ENCODE measurements around the gene RGS14. TPM values are rescaled to one million over a fixed set of nuclear protein-coding genes. Genes with fewer than 3 reads are reported as not detected.

The RGS14 gene
- polyA plus RNA-seq, 4 donors = 12.8 to 31.3 (median 20.6) TPM

- FAIRE-seq = no peak
- 44 to 71% (median 54%) methylated on average over 3 of the region's 3 CpGs for WGBS, 3 donors
- Histone ChIP-seq H3K4me1 (ENCODE audit: control insufficient read depth in 3 of 3, insufficient read depth in 2 of 3, low read depth in 1 of 3, low read length in 2 of 3) (peaks cover 9 to 12% (median 9%) of the 10 kb centered on the region in 3 donors), H3K4me3 (ENCODE audit: low read depth in 1 of 3, low read length in 3 of 3) (no peak overlapping the region), H3K27me3 (ENCODE audit: control insufficient read depth in 3 of 3, insufficient read depth in 3 of 3, low read length in 3 of 3) (no peaks in the 10 kb centered on the region), H3K27ac (ENCODE audit: low read depth in 1 of 3, low read length in 2 of 3) (no peak overlapping the region), H3K9me3 (ENCODE audit: control insufficient read depth in 2 of 2, insufficient read depth in 1 of 2, low read depth in 1 of 2, low read length in 1 of 2) (no peaks in the 10 kb centered on the region), H3K36me3 (ENCODE audit: control insufficient read depth in 3 of 3, insufficient read depth in 2 of 3, low read depth in 1 of 3, low read length in 3 of 3) (peaks cover 0 to 29% (median 0%) of the 10 kb centered on the region in 3 donors)
- DNase-seq = no peak
These were observed 8.4 kb upstream of the RGS14 start for GRCh38 chr5:177349362-177349647.

GRCh38 chr5:177349762-177350161 lies 8.0 kb upstream of the RGS14 start:
- peaks cover 9 to 12% (median 9%) of the 10 kb centered on the region in 3 donors for H3K4me1 ChIP-seq (ENCODE audit: control insufficient read depth in 3 of 3, insufficient read depth in 2 of 3, low read depth in 1 of 3, low read length in 2 of 3)
- H3K9me3 ChIP-seq (ENCODE audit: control insufficient read depth in 2 of 2, insufficient read depth in 1 of 2, low read depth in 1 of 2, low read length in 1 of 2) = no peaks in the 10 kb centered on the region
- WGBS, 3 donors = 70 to 83% (median 75%) methylated on average over 5 of the region's 5 CpGs
- no peaks in the 10 kb centered on the region for H3K27me3 ChIP-seq (ENCODE audit: control insufficient read depth in 3 of 3, insufficient read depth in 3 of 3, low read length in 3 of 3)
- H3K4me3 ChIP-seq (ENCODE audit: low read depth in 1 of 3, low read length in 3 of 3) = peak overlapping the region in 1 of 3 donors; percentile 88
- H3K36me3 ChIP-seq (ENCODE audit: control insufficient read depth in 3 of 3, insufficient read depth in 2 of 3, low read depth in 1 of 3, low read length in 3 of 3) = peaks cover 0 to 27% (median 0%) of the 10 kb centered on the region in 3 donors
- FAIRE-seq (no peak), DNase-seq (no peak)
- no peak overlapping the region for H3K27ac ChIP-seq (ENCODE audit: low read depth in 1 of 3, low read length in 2 of 3)

- DNase-seq (no peak), FAIRE-seq (no peak)
- peak overlapping the region; percentile 92 to 97 (median 94) for H3K27ac ChIP-seq (ENCODE audit: low read depth in 1 of 3, low read length in 2 of 3)
- H3K36me3 ChIP-seq (ENCODE audit: control insufficient read depth in 3 of 3, insufficient read depth in 2 of 3, low read depth in 1 of 3, low read length in 3 of 3) = peaks cover 0 to 19% (median 0%) of the 10 kb centered on the region in 3 donors
- peak overlapping the region; percentile 58 to 88 (median 65) for H3K4me3 ChIP-seq (ENCODE audit: low read depth in 1 of 3, low read length in 3 of 3)
- H3K27me3 ChIP-seq (ENCODE audit: control insufficient read depth in 3 of 3, insufficient read depth in 3 of 3, low read length in 3 of 3) = peaks cover 0 to 8% (median 0%) of the 10 kb centered on the region in 3 donors
- H3K4me1 ChIP-seq (ENCODE audit: control insufficient read depth in 3 of 3, insufficient read depth in 2 of 3, low read depth in 1 of 3, low read length in 2 of 3) = peaks cover 9 to 12% (median 9%) of the 10 kb centered on the region in 3 donors
- peaks cover 0 to 7% of the 10 kb centered on the region in 2 donors for H3K9me3 ChIP-seq (ENCODE audit: control insufficient read depth in 2 of 2, insufficient read depth in 1 of 2, low read depth in 1 of 2, low read length in 1 of 2)
- 2 to 11% (median 6%) methylated on average over 19 of the region's 19 CpGs for WGBS, 3 donors
These were observed 6.8 kb upstream of the RGS14 start for GRCh38 chr5:177350776-177351391.

GRCh38 chr5:177351392-177352329 lies 6.1 kb upstream of the RGS14 start, which contains the start of gene LMAN2:
LMAN2 (minus strand) TSS chr5:177351668; CDS start chr5:177351647, 21 bp downstream.
- Histone ChIP-seq H3K4me1 (ENCODE audit: control insufficient read depth in 3 of 3, insufficient read depth in 2 of 3, low read depth in 1 of 3, low read length in 2 of 3) (peaks cover 9 to 12% (median 9%) of the 10 kb centered on the region in 3 donors), H3K36me3 (ENCODE audit: control insufficient read depth in 3 of 3, insufficient read depth in 2 of 3, low read depth in 1 of 3, low read length in 3 of 3) (peaks cover 0 to 17% (median 0%) of the 10 kb centered on the region in 3 donors), H3K27me3 (ENCODE audit: control insufficient read depth in 3 of 3, insufficient read depth in 3 of 3, low read length in 3 of 3) (peaks cover 0 to 8% (median 0%) of the 10 kb centered on the region in 3 donors), H3K9me3 (ENCODE audit: control insufficient read depth in 2 of 2, insufficient read depth in 1 of 2, low read depth in 1 of 2, low read length in 1 of 2) (peaks cover 0 to 8% of the 10 kb centered on the region in 2 donors), H3K27ac (ENCODE audit: low read depth in 1 of 3, low read length in 2 of 3) (peak within 1 kb of the TSS; percentile 92 to 97 (median 94)), H3K4me3 (ENCODE audit: low read depth in 1 of 3, low read length in 3 of 3) (peak within 1 kb of the TSS; percentile 58 to 88 (median 65))
- WGBS, 3 donors = 7 to 8% (median 8%) methylated on average over 52 to 55 of the region's 55 CpGs
- DNase-seq (peak; percentile 98), FAIRE-seq (no peak)

- Histone ChIP-seq H3K36me3 (ENCODE audit: control insufficient read depth in 3 of 3, insufficient read depth in 2 of 3, low read depth in 1 of 3, low read length in 3 of 3) (peaks cover 0 to 13% (median 0%) of the 10 kb centered on the region in 3 donors), H3K27ac (ENCODE audit: low read depth in 1 of 3, low read length in 2 of 3) (no peak overlapping the region)
- 75 to 84% (median 77%) methylated on average over 5 of the region's 5 CpGs for WGBS, 3 donors
These were observed 4.6 kb upstream of the RGS14 start for GRCh38 chr5:177353093-177353492.

GRCh38 chr5:177354256-177354655 lies 3.5 kb upstream of the RGS14 start:
- 86 to 87% (median 87%) methylated on average over 3 of the region's 3 CpGs for WGBS, 3 donors
- H3K27ac ChIP-seq (ENCODE audit: low read depth in 1 of 3, low read length in 2 of 3) = no peak overlapping the region
- FAIRE-seq = no peak

More at GRCh38 chr5:177353093-177353492, 4.6 kb upstream of the RGS14 start:
- Histone ChIP-seq H3K9me3 (ENCODE audit: control insufficient read depth in 2 of 2, insufficient read depth in 1 of 2, low read depth in 1 of 2, low read length in 1 of 2) (peaks cover 0 to 8% of the 10 kb centered on the region in 2 donors), H3K27me3 (ENCODE audit: control insufficient read depth in 3 of 3, insufficient read depth in 3 of 3, low read length in 3 of 3) (peaks cover 0 to 8% (median 0%) of the 10 kb centered on the region in 3 donors), H3K4me3 (ENCODE audit: low read depth in 1 of 3, low read length in 3 of 3) (no peak overlapping the region), H3K4me1 (ENCODE audit: control insufficient read depth in 3 of 3, insufficient read depth in 2 of 3, low read depth in 1 of 3, low read length in 2 of 3) (peaks cover 9 to 12% (median 9%) of the 10 kb centered on the region in 3 donors)
- FAIRE-seq (no peak), DNase-seq (no peak)

GRCh38 chr5:177354711-177355110 lies 3.0 kb upstream of the RGS14 start:
- WGBS, 3 donors = 68 to 78% (median 74%) methylated on average over 3 of the region's 3 CpGs
- Histone ChIP-seq H3K4me3 (ENCODE audit: low read depth in 1 of 3, low read length in 3 of 3) (no peak overlapping the region), H3K27me3 (ENCODE audit: control insufficient read depth in 3 of 3, insufficient read depth in 3 of 3, low read length in 3 of 3) (peaks cover 0 to 8% (median 0%) of the 10 kb centered on the region in 3 donors), H3K9me3 (ENCODE audit: control insufficient read depth in 2 of 2, insufficient read depth in 1 of 2, low read depth in 1 of 2, low read length in 1 of 2) (peaks cover 0 to 8% of the 10 kb centered on the region in 2 donors), H3K4me1 (ENCODE audit: control insufficient read depth in 3 of 3, insufficient read depth in 2 of 3, low read depth in 1 of 3, low read length in 2 of 3) (peaks cover 7 to 9% (median 8%) of the 10 kb centered on the region in 3 donors), H3K27ac (ENCODE audit: low read depth in 1 of 3, low read length in 2 of 3) (no peak overlapping the region), H3K36me3 (ENCODE audit: control insufficient read depth in 3 of 3, insufficient read depth in 2 of 3, low read depth in 1 of 3, low read length in 3 of 3) (peaks cover 0 to 9% (median 0%) of the 10 kb centered on the region in 3 donors)
- FAIRE-seq = no peak
- no peak for DNase-seq

More at GRCh38 chr5:177354256-177354655, 3.5 kb upstream of the RGS14 start:
- peaks cover 0 to 10% (median 0%) of the 10 kb centered on the region in 3 donors for H3K36me3 ChIP-seq (ENCODE audit: control insufficient read depth in 3 of 3, insufficient read depth in 2 of 3, low read depth in 1 of 3, low read length in 3 of 3)
- peaks cover 9% of the 10 kb centered on the region in 3 donors for H3K4me1 ChIP-seq (ENCODE audit: control insufficient read depth in 3 of 3, insufficient read depth in 2 of 3, low read depth in 1 of 3, low read length in 2 of 3)
- DNase-seq = no peak
- H3K4me3 ChIP-seq (ENCODE audit: low read depth in 1 of 3, low read length in 3 of 3) = no peak overlapping the region
- peaks cover 0 to 8% of the 10 kb centered on the region in 2 donors for H3K9me3 ChIP-seq (ENCODE audit: control insufficient read depth in 2 of 2, insufficient read depth in 1 of 2, low read depth in 1 of 2, low read length in 1 of 2)
- H3K27me3 ChIP-seq (ENCODE audit: control insufficient read depth in 3 of 3, insufficient read depth in 3 of 3, low read length in 3 of 3) = peaks cover 0 to 8% (median 0%) of the 10 kb centered on the region in 3 donors

Measured in small intestine (tissue), 7 donors.